ENCODE results near the gene NTRK1.

NTRK1 gene

DNA sequence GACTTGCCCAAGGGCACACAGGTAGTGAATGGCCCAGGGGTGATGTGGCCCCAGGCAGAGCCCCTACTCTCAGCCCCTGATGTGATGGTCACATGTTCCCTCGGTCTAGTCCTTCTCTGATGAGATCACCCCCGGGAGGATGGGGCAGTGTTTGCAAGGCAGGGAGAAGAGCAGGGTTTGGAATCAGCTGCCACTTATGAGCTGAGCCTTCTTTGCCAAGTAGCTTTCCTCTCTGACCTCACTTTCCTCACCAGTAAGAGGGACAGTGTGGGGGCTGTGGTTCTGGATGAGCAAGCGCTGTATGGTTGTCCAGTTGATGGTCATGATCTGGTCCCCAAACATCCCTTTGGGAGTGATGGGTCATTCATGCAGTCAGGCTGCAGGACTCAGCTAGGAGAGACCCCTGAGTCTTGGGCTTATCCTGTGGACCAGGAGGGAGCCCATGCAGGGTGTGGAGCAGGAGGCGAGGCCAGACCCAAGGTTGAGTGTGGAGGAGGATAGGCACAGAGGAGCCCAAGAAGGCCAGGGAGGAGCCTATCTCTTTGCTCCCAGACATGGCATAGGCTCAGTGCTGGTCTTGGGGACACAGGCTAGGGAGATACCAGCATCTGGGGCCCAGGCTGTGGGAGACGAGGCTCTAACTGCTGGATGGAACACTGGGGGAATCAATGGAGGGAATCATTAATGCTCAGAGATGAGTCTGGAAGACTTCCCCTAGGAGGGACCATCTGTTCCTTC, 16.9 kb downstream of the NTRK1 start:
- no peak overlapping the region for H3K4me3 ChIP-seq (ENCODE audit: low read depth, low read length)
- TF ChIP-seq, protein P1, sequence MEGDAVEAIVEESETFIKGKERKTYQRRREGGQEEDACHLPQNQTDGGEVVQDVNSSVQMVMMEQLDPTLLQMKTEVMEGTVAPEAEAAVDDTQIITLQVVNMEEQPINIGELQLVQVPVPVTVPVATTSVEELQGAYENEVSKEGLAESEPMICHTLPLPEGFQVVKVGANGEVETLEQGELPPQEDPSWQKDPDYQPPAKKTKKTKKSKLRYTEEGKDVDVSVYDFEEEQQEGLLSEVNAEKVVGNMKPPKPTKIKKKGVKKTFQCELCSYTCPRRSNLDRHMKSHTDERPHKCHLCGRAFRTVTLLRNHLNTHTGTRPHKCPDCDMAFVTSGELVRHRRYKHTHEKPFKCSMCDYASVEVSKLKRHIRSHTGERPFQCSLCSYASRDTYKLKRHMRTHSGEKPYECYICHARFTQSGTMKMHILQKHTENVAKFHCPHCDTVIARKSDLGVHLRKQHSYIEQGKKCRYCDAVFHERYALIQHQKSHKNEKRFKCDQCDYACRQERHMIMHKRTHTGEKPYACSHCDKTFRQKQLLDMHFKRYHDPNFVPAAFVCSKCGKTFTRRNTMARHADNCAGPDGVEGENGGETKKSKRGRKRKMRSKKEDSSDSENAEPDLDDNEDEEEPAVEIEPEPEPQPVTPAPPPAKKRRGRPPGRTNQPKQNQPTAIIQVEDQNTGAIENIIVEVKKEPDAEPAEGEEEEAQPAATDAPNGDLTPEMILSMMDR (IDR thresholded peaks at IDR 0.05; ENCODE audit: borderline replicate concordance, insufficient read depth, low read depth, low read length): no peak

DNA sequence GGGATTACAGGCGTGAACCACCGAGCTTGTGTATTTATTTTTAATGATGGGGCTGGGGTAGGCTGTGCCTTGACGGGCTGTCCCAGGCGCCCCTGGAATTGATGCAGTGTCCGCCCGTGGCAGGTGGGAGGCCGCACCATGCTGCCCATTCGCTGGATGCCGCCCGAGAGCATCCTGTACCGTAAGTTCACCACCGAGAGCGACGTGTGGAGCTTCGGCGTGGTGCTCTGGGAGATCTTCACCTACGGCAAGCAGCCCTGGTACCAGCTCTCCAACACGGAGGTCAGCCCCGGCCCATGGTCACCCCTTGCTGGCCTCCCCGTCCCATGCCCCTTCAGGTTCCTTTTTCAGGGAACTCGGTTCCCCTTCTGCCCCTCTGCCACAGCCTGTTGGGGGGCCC, 19.2 kb downstream of the NTRK1 start:
- no peak overlapping the region for H3K4me3 ChIP-seq (ENCODE audit: low read depth, low read length)
- TF ChIP-seq, protein P1 (IDR thresholded peaks at IDR 0.05; ENCODE audit: borderline replicate concordance, insufficient read depth, low read depth, low read length): no peak

DNA sequence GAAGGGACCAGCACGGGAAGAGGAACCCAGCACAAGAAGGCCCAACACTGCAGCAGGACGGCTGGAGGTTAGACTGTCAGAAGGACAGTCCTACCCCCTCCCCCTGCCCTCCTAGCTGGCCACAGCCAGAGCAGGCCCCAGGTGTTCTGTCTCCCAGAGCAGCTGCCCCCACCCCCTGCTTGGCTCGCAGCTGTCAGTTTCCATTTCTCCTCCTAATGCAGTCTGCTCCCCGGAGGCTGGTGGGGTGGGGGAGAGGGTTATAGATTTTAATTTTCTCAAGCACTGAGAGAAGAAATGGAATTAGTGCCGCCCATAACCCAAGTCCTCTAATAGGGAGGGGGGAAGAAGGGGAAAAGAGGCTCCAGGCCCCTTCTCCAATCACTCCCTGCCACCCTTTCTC, 19.8 kb downstream of the NTRK1 start:
- no peak overlapping the region for H3K4me3 ChIP-seq (ENCODE audit: low read depth, low read length)
- TF ChIP-seq, protein P1 (IDR thresholded peaks at IDR 0.05; ENCODE audit: borderline replicate concordance, insufficient read depth, low read depth, low read length): no peak

DNA sequence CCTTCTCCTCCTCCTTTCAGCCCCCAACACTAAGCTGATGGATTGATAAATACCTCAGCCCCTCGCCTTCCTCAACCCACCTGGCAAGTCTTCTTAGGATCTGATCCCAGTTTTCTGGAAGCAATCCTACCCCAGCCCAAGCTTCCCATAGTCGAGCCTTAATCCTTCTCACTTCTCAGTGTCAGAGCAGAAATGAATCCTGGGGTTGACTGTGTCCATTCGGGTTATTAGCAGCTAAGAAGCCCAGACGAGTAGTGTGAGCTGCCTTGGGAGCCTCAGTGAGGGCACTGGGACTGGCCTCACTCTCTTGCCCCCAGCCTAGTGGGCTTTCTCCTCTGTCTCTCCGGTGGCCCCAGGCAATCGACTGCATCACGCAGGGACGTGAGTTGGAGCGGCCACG, 20.4 kb downstream of the NTRK1 start:
- no peak overlapping the region for H3K4me3 ChIP-seq (ENCODE audit: low read depth, low read length)
- TF ChIP-seq, protein P1 (IDR thresholded peaks at IDR 0.05; ENCODE audit: borderline replicate concordance, insufficient read depth, low read depth, low read length): no peak

DNA sequence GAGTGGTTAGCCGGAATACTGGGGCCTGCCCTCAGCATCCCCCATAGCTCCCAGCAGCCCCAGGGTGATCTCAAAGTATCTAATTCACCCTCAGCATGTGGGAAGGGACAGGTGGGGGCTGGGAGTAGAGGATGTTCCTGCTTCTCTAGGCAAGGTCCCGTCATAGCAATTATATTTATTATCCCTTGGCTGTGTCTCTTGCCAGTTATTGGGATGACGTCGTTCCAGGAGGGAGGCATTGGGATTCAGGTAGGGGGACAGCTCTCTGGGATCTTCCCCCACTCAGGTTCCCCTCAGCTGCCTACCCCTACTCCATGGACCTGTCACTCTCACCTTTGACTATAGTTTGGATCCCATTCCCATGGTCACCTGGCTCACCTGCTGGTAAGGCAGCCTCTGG, 21.0 kb downstream of the NTRK1 start:
- no peak overlapping the region for H3K4me3 ChIP-seq (ENCODE audit: low read depth, low read length)
- TF ChIP-seq, protein P1 (IDR thresholded peaks at IDR 0.05; ENCODE audit: borderline replicate concordance, insufficient read depth, low read depth, low read length): no peak

DNA sequence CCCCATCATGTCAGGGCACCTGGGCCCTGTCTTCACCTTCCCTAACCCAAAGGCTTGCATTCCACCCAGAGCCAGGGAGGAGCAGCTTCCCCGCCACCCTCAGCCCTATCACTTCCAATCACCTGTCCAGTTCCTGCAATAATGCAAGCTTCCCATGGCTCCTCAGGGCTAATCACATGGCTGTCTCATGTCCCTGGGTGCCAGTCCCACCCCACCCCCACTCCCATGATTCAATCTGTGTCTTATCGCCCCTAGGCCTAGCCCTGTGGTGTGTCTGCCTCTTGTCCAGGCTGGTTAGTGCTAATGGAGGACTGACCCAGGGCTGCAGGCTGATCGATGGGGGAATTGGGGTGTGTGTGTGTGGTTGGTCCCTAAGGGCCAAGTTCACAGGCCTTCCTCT, 21.9 kb downstream of the NTRK1 start:
- TF ChIP-seq, protein P1 (IDR thresholded peaks at IDR 0.05; ENCODE audit: borderline replicate concordance, insufficient read depth, low read depth, low read length): no peak
- H3K4me3 ChIP-seq (ENCODE audit: low read depth, low read length): no peak overlapping the region

DNA sequence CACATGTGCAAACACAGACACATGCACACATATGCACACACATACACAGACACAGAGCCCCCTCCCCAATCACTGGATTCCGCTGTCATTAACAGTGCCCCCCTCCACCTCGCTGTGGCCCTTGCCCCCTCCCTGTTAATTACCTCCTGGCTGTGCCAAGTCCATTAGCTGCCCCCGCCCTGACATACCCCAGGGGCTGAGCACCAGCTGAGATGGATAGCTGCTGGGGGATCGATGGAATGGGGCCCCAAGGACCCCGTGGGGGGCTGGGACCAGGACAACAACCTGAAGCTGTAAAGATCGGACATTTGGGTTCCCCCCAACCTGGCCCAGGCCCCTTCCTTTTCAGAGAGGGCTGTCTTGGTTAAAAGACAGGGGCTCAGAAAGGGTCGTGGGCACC, 23.3 kb downstream of the NTRK1 start:
- no peak overlapping the region for H3K4me3 ChIP-seq (ENCODE audit: low read depth, low read length)
- TF ChIP-seq, protein P1 (IDR thresholded peaks at IDR 0.05; ENCODE audit: borderline replicate concordance, insufficient read depth, low read depth, low read length): no peak

All from GM12875 (cell line).